ENCODE results near the gene LNP1. TPM values are rescaled to one million over a fixed set of nuclear protein-coding genes. Genes with fewer than 3 reads are reported as not detected.

The LNP1 gene
- total and polyA plus RNA-seq, 9 of the 15 experiments (the other 6 are each of a cell fraction or from before 2014, with no cell fraction given) = 1.9 to 5.2 (median 4.5) TPM

DNA sequence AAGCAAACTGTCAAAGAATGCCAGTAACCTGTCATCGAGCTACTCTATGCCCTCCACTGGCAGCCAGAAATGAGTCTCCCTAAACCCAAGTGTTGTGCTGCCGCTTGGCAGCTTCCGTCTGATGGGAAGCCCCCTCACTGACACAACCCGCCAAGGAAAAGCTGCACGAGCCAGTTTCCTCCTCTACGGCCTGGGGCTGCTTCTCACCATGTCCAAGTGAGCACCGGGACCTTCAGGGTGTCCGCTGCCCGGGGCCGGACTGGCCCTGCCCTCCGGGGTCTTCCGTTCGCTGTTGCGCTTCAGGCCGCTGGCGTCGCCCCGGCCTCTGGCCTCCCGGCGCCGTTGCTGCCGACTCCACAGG, 940 bp upstream of the LNP1 start:
- peak overlapping the region; percentile 96 for H2AFZ ChIP-seq (ENCODE audit: low read depth, low read length)
- FAIRE-seq = no peak
- H3K4me1 ChIP-seq (replicated peaks in 1 of 2; ENCODE audit: control insufficient read depth in 2 of 2, insufficient read depth in 2 of 2, low read length in 2 of 2) = peaks cover 0 to 3% of the 10 kb centered on the region in 2 experiments; a peak in 3 of 5 replicates
- peak overlapping the region; percentile 95 for H3K4me2 ChIP-seq (ENCODE audit: insufficient read depth, low read length)
- no peaks in the 10 kb centered on the region for H3K9me3 ChIP-seq (replicated peaks; ENCODE audit: control insufficient read depth, insufficient read depth, low read depth, low read length)
- H3K27ac ChIP-seq (ENCODE audit: extremely low read depth, low read depth, low read length) = peak overlapping the region; percentile 98
- no peaks in the 10 kb centered on the region for H3K9me1 ChIP-seq (ENCODE audit: control insufficient read depth, insufficient read depth, low read length)
- H3K36me3 ChIP-seq (ENCODE audit: control insufficient read depth, insufficient read depth, low read length) = peaks cover 25% of the 10 kb centered on the region; the same call in 2 of the 3 replicates
- peak; percentile 21 for ATAC-seq
- DNase-seq (ENCODE audit: extremely low read depth in 1 of 4, low spot score in 3 of 4) = peak in 1 of 4 experiments; percentile 8
- POLR2A ChIA-PET = interaction anchor here (2.3 kb wide), 2 partner anchors 9 to 15 kb away, joined by 9 to 18 read pairs; no protein-coding TSS in a partner anchor
- no peaks in the 10 kb centered on the region for H3K27me3 ChIP-seq (ENCODE audit: control insufficient read depth in 2 of 2, insufficient read depth in 2 of 2, low read length in 2 of 2)
- peaks cover 94% of the 10 kb centered on the region for H3K79me2 ChIP-seq (ENCODE audit: control insufficient read depth, insufficient read depth, low read length)
- BruUV-seq (replicated peaks) = no TSS peak
- peaks cover 2% of the 10 kb centered on the region; the same call in 1 of the 2 replicates for H4K20me1 ChIP-seq (replicated peaks; ENCODE audit: control insufficient read depth, insufficient read depth, low read length)
- peak overlapping the region; percentile 97 for H3K4me3 ChIP-seq
- CTCF ChIA-PET (ENCODE audit: low intra/inter-chr PET ratio) = no interaction called here
- 2% methylated on average over 14 of the region's 22 CpGs for WGBS (ENCODE audit: insufficient coverage, low coverage, missing lambda C conversion rate)
- intact Hi-C loops (cut with micrococcal nuclease) (loop anchor here (5.0 to 10.0 kb wide), 4 partner anchors 52 to 1284 kb away; partner anchors contain the start of genes RPL24, TBC1D23 and TFG), in situ Hi-C loops (cut with MboI) (no loop called here)
- H3K9ac ChIP-seq (ENCODE audit: insufficient read depth in 1 of 2, low read depth in 2 of 2, low read length in 2 of 2) = peak overlapping the region; percentile 96 to 98
- no peak for TF ChIP-seq ZNF408 (CRISPR knock-in tag; IDR thresholded peaks at IDR 0.05; ENCODE audit: low read depth)
- TF ChIP-seq SIN3A (IDR thresholded peaks at IDR 0.05; ENCODE audit: borderline replicate concordance in 2 of 2, control insufficient read depth in 1 of 2, low read depth in 2 of 2, low read length in 2 of 2) = peak in 1 of 2 experiments; percentile 26; a peak in 1 of 4 replicates
- peak; percentile 27; the same call in 1 of the 2 replicates for TF ChIP-seq ZNF316 (IDR thresholded peaks at IDR 0.05)
- no peak for TF ChIP-seq RBM22 (IDR thresholded peaks at IDR 0.05; ENCODE audit: low read depth, low read length, poor library complexity, severe bottlenecking)

GRCh38 chr3:100401674-100402041, 319 bp downstream of the LNP1 start:
- Histone ChIP-seq H2AFZ (ENCODE audit: low read depth, low read length) (peak overlapping the region; percentile 96), H3K79me2 (ENCODE audit: control insufficient read depth, insufficient read depth, low read length) (peaks cover 86% of the 10 kb centered on the region)
- TF ChIP-seq GATA2 (CRISPR knock-in tag; IDR thresholded peaks at IDR 0.05) = no peak
- TF ChIP-seq MECOM (CRISPR knock-in tag; IDR thresholded peaks at IDR 0.05) = no peak
- TF ChIP-seq, protein P1, sequence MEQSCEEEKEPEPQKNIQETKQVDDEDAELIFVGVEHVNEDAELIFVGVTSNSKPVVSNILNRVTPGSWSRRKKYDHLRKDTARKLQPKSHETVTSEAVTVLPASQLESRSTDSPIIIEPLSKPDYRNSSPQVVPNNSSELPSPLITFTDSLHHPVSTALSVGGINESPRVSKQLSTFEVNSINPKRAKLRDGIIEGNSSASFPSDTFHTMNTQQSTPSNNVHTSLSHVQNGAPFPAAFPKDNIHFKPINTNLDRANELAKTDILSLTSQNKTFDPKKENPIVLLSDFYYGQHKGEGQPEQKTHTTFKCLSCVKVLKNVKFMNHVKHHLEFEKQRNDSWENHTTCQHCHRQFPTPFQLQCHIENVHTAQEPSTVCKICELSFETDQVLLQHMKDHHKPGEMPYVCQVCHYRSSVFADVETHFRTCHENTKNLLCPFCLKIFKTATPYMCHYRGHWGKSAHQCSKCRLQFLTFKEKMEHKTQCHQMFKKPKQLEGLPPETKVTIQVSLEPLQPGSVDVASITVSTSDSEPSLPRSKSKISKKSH (CRISPR knock-in tag; IDR thresholded peaks at IDR 0.05) = no peak
- no peak for TF ChIP-seq ZNF121 (CRISPR knock-in tag; conservative IDR thresholded peaks at IDR 0.05)
- TF ChIP-seq ETV5 (CRISPR knock-in tag; IDR thresholded peaks at IDR 0.05; ENCODE audit: low read depth) = no peak
- no peak for TF ChIP-seq NFE2 (IDR thresholded peaks at IDR 0.05; ENCODE audit: low read depth)
- no peak for TF ChIP-seq PPARD (CRISPR knock-in tag; IDR thresholded peaks at IDR 0.05)

More at GRCh38 chr3:100401674-100402041, 319 bp downstream of the LNP1 start:
- Histone ChIP-seq H3K36me3 (ENCODE audit: control insufficient read depth, insufficient read depth, low read length) (peaks cover 19% of the 10 kb centered on the region; the same call in 1 of the 3 replicates), H3K9me3 (replicated peaks; ENCODE audit: control insufficient read depth, insufficient read depth, low read depth, low read length) (no peaks in the 10 kb centered on the region), H4K20me1 (replicated peaks; ENCODE audit: control insufficient read depth, insufficient read depth, low read length) (peaks cover 2% of the 10 kb centered on the region; the same call in 1 of the 2 replicates), H3K9ac (ENCODE audit: insufficient read depth in 1 of 2, low read depth in 2 of 2, low read length in 2 of 2) (peak overlapping the region; percentile 96 to 98), H3K4me1 (replicated peaks in 1 of 2; ENCODE audit: control insufficient read depth in 2 of 2, insufficient read depth in 2 of 2, low read length in 2 of 2) (peaks cover 0 to 3% of the 10 kb centered on the region in 2 experiments; a peak in 3 of 5 replicates), H3K27me3 (ENCODE audit: control insufficient read depth in 2 of 2, insufficient read depth in 2 of 2, low read length in 2 of 2) (no peaks in the 10 kb centered on the region), H3K4me2 (ENCODE audit: insufficient read depth, low read length) (peak overlapping the region; percentile 95), H3K9me1 (ENCODE audit: control insufficient read depth, insufficient read depth, low read length) (no peaks in the 10 kb centered on the region), H3K27ac (ENCODE audit: extremely low read depth, low read depth, low read length) (peak overlapping the region; percentile 98), H3K4me3 (peak overlapping the region; percentile 97)
- TSS peak; percentile 84 for BruUV-seq (replicated peaks)
- ATAC-seq = peak; percentile 49
- POLR2A ChIA-PET = interaction anchor here (0.6 to 2.3 kb wide), 28 partner anchors 9 to 1353 kb away, joined by 3 to 18 read pairs (median 4); partner anchors contain the start of gene NIT2
- intact Hi-C loops (cut with micrococcal nuclease) = loop anchor here (5.0 to 10.0 kb wide), 4 partner anchors 51 to 1283 kb away; partner anchors contain the start of genes RPL24, TBC1D23 and TFG
- peak in 3 of 4 experiments; percentile 11 to 57 (median 23) for DNase-seq (ENCODE audit: extremely low read depth in 1 of 4, low spot score in 3 of 4)
- in situ Hi-C loops (cut with MboI) = no loop called here
- 0% methylated on average over 19 of the region's 23 CpGs for WGBS (ENCODE audit: insufficient coverage, low coverage, missing lambda C conversion rate)
- no peak for FAIRE-seq
- CTCF ChIA-PET (ENCODE audit: low intra/inter-chr PET ratio) = no interaction called here

Data from K562 (cell line).